Measurements from ENCODE around the gene KLHL6.
"Not testable (repeated sequence)": the region's sequence is repeated elsewhere in the genome, so short reads cannot be mapped to it uniquely, and the experiment has no call there.

Gene KLHL6, protein sequence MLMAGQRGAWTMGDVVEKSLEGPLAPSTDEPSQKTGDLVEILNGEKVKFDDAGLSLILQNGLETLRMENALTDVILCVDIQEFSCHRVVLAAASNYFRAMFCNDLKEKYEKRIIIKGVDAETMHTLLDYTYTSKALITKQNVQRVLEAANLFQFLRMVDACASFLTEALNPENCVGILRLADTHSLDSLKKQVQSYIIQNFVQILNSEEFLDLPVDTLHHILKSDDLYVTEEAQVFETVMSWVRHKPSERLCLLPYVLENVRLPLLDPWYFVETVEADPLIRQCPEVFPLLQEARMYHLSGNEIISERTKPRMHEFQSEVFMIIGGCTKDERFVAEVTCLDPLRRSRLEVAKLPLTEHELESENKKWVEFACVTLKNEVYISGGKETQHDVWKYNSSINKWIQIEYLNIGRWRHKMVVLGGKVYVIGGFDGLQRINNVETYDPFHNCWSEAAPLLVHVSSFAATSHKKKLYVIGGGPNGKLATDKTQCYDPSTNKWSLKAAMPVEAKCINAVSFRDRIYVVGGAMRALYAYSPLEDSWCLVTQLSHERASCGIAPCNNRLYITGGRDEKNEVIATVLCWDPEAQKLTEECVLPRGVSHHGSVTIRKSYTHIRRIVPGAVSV

DNA sequence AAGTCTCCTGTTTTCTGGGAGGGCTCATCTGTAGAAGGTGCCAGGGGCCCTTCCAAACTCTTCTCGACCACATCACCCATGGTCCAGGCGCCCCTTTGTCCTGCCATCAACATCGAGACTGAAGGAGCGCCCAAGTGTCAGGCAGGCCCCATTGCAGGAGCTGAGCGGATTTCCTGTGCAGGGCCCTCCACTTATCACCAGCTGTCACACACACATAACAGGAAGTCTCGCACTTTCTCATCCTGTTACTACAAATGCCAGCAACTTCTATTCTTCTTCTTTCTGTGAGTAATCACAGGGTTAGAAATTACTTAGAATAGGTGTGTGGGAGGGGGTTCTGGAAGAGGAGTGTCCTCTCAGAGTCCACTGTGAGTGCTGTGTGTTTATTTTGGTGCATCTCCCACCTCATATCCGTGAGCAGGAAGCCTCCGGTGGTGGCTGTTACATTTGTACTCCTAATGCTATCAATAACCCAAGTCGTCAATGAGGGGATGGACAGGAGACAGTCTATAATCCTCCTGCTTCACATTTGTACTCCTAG is at the start of gene KLHL6:
Gene KLHL6 (minus strand): TSS at position 166 of the 541 bp plus-strand sequence. CDS start 53 bp downstream, at position 113.
- DNase-seq (ENCODE audit: low read depth): no peak

DNA sequence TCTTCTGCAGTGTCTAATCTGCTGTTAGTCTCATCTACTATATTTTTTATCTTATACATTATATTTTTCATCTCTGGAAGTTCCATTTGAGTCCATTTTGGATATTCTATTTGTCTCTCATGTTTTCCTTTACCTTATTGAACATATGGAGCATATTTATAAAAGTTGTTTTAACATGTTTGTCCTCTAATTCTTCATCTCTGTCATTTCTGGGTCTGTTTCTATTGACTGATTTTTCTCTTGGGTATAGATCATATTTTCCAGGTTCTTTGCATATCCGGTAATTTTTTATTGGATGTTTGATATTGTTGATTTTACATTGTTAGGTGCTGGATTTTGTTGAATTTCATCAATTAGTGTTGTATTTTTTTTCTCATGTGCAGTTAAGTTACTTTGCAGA is 42.5 kb upstream of the KLHL6 start:
- no peak for DNase-seq (ENCODE audit: low read depth)

DNA sequence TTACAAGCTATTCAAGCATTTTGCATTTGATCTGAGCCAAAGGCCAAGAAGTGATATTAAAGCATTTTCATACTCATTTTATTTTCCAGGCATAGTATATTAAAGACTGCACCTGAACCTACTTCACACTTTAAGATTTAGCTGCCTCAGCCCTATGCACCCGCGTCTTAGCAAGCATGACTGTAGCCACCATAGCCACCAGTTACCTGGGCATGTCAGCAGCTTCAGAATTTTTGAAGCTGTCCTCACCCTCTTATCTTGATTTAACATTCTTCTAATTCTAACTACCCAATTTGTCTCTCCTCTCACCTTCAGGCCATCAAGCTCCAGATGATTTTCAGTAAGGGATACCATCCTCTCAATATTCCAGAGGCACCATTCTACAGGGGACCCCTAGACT is 39.1 kb upstream of the KLHL6 start:
- no peak for DNase-seq (ENCODE audit: low read depth)

DNA sequence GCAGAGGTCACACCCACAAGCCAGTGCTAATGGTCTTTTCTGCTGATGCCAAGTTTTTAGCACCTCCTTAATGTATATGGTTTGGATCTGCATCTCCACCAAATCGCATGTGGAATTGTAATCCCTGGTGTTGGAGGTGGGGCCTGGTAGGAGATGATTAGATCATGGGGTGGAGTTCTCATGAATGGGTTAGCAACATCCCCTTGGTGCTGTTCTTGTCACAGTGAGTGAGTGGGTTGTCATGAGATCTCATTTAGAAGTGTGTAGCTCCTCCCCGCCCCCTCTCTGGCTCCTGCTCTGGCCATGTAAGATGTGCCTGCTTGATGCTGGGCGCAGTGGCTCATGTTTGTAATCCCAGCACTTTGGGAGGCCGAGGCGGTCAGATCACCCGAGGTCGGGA is 37.3 kb upstream of the KLHL6 start:
- DNase-seq (ENCODE audit: low read depth): no peak

DNA sequence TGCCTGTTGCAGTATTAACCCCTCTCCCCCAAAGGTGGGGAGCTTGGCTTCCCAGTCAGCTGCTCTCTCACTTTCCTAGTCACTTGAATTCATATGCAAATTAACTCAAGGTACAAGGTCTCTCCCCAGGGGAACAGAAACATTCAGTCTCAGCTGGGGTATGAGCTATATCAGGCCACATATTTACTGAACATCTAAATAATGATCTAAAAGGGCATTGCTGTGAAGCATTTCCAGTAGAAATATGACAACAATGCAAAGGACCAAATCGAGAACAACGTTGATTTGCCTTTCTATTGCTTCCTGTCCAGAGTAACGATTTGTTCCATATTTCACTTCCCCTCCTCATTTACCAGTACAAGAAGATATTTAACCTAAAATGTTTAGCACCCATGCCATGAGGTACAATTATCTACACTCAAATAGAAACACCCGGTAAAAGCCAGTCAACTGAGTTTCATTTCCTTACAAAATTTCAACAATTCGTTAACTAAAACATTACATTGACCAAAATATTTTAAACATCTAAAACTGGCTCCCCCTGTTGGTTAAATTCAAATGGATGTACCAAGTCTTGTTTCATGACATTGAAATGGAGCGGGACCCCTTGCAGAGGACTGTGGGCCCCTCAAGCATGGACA is 36.5 kb upstream of the KLHL6 start:
- DNase-seq (ENCODE audit: low read depth): no peak

DNA sequence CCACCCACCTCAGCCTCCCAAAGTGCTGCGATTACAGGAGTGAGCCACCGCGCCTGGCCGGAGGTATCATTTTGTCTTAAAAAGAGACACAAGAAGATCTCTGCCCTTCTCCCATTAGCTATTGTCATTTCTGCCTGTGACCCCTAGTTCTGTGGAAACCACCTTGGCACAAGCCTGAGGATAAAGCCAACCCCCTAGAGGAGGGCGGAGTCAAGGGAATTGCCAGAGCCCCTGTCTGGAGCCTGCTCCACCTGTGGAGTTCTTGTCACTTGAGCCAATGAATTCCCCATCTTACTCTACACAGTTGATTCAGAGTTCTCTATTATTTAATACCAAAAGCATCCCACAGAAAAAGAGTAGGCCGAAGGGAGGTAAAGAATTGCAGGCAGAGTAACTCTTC is 34.9 kb upstream of the KLHL6 start:
- no peak for DNase-seq (ENCODE audit: low read depth)

DNA sequence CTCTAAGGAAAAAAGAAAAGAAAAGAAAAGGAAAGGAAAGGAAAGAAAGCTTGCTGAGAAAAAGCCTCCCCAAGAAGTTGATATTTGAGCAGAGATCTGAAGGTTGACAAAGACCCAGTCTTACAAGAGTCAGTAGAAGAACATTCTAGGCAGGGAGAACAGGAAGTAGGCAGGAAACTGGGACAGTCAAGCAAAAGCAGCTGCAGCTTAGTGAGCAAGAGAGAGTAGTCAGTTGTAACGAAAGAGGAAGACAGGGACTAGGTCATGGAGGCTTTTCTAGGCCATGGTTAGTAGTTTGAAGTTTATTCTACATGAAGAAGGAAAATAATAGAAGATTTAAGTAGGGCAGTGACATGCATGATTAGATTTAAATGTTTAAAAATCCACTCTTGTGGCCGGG is 31.8 kb upstream of the KLHL6 start:
- DNase-seq (ENCODE audit: low read depth): no peak

DNA sequence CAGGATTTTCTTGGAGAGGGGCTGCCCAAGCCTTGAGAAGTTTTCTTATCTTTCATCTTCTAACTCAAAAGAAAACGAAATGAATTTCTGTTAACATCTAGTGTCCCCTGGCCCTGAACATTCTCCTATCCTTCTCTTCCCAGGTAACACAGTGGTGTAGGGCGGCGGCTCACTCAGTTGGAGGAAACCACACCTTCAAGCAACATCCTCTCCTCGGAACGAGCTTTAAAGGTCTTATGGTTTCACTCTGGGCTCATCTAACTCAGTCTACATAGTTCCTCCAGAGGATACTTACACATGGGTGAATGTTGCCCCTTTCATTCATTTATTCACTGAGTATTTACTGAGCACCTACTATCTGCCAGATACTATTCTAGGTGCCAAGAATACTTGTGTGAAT is 31.0 kb upstream of the KLHL6 start:
- no peak for DNase-seq (ENCODE audit: low read depth)

DNA sequence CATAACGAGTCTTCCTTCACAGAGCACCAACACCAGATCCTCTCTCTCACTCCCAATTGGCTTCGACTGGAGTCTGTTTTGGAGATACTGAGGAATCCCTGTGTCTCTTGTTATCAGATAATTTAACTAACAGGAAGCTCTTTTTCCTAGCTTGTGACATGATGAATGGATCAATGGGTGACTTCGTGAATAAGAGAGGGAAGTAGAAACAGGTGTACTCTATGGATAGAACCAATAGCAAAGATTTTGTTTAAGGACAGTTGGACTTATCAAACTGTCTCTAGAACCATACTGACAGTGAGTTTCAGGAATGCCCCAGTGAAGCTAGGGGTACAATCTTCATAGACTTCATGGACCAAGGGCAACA is 29.4 kb upstream of the KLHL6 start:
- no peak for DNase-seq (ENCODE audit: low read depth)

DNA sequence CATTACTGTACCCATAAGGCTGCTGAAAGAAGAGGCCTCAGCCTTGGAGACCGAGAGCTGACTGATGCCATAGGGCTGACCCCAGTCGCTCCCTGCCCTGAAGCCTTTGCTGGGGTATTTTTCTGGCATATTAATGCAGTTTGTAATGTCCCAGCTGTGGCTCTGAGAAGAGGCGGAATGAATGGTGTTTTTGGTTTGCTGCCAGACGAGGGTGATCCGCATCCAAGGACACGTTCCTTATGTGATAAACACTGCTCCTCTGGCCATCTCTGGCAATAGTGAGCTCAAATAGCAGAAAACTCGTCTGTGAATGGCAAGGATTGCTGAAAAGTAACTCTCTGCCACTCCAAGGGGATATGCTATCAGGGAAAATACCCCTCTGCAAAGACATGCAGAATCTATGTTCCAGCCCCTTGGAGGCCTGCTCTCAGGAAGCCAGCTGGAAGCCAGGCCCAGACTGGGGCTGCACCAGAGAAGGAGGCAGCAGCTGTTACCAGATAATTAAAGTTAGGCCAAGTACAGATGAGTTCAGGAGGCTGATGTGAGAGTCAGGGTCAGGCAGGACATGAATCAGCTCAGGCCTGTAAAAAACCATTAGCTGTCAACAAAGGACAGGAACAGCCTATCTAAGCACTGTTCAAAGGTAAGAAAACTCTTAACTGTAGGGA is 28.9 kb upstream of the KLHL6 start:
- DNase-seq (ENCODE audit: low read depth): no peak

DNA sequence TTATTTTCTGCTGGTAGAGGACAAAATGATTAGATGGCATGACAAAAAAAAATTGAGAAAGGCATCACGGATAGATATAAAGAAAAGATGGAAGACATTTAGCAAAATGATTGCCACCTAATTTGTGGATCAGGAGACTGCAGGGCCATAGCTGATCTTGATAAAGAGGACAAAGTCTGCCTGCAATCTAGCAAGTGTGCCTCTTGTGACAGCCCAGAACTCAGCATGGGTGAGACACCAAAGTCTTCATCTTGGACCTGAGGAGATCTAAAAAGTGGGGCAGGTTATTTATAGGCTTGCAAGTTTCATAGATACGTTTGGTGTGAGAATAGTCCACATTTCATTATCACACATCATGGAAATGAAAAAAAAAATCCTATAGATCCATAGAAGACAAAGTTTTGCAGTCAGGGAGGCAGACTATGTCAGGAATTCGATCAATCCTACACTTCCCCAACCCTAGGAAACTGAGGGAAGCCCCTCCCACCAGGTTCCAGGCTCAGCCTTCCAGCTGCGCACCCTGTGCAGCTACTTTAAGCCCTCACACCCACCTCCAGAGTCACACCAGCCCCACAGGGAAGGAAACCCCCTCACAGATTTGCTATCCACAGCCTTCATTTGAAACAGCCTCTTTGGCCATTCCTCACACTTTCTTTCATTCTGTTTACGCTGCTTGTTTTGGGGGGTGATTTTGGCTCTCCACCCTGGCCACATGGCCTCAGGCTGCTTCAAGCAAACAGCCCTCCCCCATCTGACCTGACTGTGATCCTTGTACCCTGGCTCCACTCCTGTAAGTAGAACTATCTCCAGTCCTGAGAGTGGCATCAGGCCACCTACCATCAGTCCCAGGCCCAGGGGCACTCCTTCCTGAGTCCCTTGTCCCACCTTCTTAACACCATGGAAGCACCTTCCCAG is 28.1 kb upstream of the KLHL6 start:
- no peak for DNase-seq (ENCODE audit: low read depth)

DNA sequence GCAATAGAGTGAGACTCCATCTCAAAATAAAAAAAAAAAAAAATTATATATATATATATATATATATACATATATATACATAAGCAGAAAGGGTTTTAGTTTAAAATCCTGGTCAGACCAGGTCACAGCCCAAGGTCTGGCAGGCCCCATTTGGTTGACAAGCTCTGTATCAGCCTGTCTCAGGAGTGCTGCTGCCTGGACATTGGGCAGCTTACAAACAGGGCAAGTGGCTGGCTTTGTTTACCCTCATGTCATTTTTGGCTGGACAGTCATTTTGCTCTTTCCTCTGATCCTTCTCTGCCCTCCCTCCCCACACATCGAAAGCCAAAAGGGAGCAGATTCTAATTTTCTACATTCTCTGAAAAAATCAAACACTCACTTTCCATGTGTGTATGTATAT is 26.7 kb upstream of the KLHL6 start:
- no peak for DNase-seq (ENCODE audit: low read depth)

DNA sequence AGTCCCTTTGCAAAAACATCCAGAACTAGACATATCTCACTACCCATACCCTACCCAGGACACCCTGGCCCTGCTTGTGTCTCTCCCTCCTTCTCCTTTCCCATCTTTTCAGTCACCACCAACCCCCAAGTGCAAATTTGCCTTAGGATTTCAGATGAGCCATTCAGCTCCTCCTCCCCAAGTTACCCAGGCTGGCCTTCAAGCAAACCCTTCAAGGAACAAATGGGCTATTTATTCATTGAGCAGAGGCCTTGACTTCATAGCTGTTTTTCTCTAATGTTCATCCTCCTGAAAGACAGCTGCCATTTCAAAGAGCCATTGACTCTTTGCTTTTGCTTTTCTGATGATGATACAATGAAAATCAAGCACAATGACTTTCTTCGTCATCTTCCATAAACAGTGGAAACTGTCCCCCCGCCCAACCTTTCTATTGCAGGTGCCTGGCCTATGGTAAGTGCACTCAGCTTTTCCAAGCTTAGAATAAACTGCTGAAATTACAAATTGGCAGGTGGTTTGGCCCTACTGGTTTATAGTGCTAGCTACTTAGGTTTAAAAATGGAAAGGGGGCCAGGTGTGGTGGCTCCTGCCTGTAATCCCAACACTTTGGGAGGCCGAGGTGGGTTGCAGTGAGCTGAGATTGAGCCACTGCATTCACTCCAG is 26.1 kb upstream of the KLHL6 start:
- DNase-seq (ENCODE audit: low read depth): no peak

DNA sequence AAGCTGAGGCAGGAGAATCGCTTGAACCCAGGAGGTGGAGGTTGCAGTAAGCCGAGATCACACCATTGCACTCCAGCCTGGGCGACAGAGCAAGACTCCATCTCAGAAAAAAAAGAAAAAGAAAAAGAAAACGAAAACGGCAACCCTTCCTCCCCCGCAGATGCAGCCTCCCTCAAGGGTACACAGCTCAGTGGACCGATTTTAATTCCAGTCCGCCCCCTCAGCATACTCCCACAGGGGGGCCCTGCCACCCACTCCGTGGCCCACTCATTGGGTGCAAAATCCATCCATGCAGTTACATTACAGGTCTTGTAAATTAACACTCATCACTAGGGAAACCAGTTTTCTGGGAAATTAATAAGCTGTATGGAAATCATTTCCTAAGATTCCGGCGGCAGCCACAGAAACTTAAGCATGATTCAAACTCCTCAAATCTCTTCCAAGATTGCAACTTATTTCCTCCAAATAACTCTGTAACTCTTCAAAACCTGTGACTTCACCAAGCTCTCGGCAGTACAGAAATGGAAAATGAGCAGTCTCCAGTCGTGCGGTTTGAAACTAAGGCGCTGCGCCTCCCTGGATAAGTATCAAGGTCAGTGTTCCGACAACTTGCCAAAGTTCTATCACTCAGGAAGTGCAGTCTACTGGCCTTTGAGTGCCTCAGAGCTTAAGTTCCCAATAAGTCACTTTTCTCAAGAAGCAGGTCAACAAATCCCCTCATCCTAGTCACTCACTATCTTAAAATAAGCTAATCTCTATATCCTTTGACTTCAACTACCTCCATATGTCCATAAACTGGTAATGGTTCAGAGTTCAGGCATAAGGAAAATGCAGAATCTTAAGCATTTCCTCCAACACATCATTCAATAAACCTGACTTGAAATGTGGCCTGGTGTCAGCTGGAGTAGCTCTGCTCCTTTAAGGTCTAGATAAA is 24.7 kb upstream of the KLHL6 start:
- DNase-seq (ENCODE audit: low read depth): peak; percentile 54

DNA sequence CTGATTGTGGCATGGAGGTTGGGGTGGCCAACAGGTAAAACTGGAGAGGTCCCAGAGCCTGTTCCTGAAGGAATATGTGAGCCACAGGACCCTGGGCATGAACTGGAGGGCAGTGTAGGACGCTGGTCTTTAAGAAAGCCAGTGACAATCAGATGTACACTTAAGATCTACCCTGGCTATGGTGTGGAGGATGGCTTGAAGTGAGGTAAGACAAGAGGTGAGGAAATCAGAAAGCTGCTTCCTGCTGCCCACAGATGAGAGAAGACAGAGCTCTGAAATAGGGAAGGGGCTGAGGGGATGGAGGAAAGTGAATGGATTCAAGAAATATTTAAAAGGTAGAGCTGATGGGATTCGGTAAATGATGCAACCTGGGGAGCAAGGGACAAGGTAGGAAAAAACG is 22.7 kb upstream of the KLHL6 start:
- DNase-seq (ENCODE audit: low read depth): no peak

DNA sequence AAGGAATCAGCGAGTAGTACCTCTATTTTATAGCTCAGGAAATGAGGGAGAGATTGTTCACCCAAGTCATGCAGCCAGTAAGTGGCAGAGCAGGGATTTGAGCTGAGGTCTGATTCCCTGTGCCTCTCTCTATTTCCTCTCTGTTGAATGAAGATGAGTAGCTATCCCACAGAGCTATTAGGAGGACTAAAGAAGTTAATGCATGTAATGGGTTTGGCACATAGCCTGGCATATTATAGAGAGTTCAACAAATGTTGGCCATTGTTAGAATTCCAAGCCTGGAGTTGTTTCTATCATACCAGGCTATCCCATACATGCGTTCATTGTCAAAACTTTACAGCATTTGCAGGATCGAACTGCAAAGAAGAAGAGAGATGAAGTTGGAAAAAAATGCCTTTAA is 21.8 kb upstream of the KLHL6 start:
- DNase-seq (ENCODE audit: low read depth): no peak

DNA sequence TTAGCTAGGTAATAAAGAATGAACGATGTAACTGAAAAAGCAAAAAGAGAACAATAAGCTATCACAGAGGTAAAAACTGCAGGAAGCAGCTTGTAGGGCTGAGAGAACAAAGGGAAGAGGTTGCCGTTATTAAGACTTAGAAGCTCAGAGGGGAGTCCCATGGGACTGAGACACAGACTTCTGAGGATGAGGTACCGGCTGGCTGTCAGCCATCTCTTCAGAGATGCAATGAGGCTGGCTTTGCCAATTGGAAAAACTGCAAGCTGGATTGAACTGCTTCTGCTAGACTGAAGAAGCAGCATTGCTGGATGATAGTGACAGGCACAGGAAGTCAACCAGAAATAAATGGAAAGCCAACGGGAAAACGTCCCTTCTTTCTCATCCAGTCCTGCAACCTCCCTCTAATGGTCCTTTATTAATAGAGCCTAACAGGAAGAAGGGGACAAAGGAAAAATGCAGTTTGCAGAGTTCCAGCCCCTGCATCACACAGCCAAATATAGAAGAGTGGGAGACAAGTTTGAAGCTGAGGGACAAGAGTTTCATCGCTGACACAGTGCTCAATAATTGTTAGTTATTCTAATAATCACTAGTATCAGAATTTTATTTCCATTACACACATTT is 21.1 kb upstream of the KLHL6 start:
- DNase-seq (ENCODE audit: low read depth): peak; percentile 2

DNA sequence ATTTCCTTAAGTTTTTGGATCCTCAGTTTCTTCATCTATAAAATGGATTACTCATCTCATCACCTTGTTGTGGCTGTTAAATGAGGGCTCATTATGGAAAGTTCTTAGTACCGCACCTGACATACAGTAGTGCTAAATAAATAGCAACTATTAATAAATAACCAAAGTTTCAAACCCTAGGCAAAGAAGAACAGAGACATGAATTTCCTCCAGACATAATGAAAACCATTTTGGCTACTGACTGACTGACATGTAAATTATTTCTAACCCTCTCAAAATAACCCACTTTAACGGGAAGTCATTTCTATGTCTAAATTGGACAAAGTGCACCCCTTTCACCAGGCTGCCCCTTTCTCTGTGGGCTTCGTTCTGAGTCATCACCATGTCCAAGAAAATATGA is 17.4 kb upstream of the KLHL6 start:
- no peak for DNase-seq (ENCODE audit: low read depth)

DNA sequence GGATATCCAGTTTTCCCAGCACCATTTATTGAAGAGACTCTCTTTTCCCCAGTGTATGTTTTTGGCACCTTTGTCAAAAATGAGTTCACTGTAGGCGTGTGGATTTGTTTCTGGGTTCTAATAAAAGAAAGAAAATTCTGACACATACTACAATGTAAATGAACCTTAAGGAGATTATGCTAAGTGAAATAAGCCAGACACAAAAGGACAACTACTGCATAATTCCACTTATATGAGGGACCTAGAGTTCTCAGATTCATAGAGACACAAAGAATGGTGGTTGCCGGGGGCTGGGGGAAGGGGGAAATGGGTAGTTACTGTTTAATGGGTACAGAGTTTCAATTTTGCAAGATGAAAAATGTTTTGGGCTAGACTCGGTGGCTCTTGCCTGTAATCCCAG is 14.7 kb upstream of the KLHL6 start:
- not testable (repeated sequence) for DNase-seq (ENCODE audit: low read depth)

All from stromal cell of bone marrow (primary cell).